GM19467 (cell line): ENCODE measurements around the gene PINLYP.
"Not testable (repeated sequence)": the region's sequence is repeated elsewhere in the genome, so short reads cannot be mapped to it uniquely, and the experiment has no call there.

Experiments
- ATAC-seq: cut with Tn5 transposase; IDR thresholded peaks from one replicate; pipeline ENCODE4 v1.9.1; 2021; ENCODE audit warnings: mild to moderate bottlenecking, moderate library complexity; ENCODE audit not compliant: unreplicated experiment

PINLYP gene

GRCh38 chr19:43575955-43576878 lies 616 bp downstream of the PINLYP start:
- ATAC-seq, result no peak

DNA sequence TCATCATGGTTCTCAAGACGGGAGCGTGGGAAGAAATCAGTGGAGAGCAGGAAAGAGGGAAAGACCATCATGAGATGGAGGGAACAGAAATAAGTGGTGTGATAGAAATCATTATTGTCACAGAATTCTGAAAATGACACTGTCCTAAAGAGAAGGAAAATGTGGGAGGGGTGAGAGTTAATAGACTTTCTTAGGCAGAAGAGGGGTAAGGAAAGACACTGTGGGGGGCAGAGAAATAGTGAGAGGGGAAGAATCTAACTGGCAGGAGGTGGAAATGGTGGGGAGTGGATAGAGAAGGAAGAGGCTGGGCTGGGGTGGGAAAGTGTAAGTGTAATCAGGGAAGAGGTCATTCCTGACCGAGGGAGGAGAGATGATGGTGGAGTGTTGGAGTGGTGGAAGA lies 3.2 kb downstream of the PINLYP start:
- no peak for ATAC-seq

GRCh38 chr19:43581467-43581866 lies 5.9 kb downstream of the PINLYP start:
- no peak for ATAC-seq

- no peak for ATAC-seq
These were observed 6.9 kb downstream of the PINLYP start for GRCh38 chr19:43582495-43582894.

DNA sequence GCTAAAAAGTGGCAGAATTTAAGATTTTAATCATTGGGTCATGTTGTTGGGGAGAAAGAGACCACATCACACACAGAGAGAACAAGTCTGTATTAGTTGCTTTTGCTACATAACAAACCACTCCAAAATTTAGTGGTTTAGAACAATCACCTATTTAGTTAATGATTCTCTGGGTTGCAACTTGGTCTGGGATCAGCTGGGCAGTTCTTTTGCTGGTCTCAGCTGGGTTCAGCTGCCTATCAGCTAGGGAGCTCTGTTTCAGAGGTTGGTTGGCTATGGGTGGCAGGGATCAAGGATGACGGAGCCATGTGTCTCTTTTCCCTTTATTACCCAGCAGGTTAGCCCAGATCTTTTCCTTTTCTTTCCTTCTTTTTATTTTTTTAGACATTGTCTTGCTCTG lies 8.9 kb downstream of the PINLYP start:
- ATAC-seq, result no peak

- ATAC-seq, result no peak
These were observed 10.7 kb downstream of the PINLYP start for GRCh38 chr19:43586346-43586745.

DNA sequence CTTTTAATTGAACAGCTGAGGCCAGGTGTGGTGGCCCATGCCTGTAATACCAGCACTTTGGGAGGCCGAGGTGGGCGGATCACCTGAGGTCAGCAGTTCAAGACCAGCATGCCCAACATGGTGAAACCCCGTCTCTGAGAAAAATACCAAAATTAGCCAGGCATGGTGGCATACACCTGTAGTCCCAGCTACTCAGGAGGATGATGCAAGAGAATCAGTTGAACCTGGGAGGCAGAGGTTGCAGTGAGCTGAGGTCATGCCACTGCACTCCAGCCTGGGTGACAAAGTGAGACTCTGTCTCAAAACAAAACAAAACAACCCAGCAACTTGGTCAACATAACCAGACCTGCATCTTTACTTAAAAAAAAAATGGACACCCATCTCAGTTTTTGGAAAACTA lies 11.4 kb downstream of the PINLYP start:
- not testable (repeated sequence) for ATAC-seq

GRCh38 chr19:43589277-43589676 lies 13.7 kb downstream of the PINLYP start:
- ATAC-seq, result no peak

DNA sequence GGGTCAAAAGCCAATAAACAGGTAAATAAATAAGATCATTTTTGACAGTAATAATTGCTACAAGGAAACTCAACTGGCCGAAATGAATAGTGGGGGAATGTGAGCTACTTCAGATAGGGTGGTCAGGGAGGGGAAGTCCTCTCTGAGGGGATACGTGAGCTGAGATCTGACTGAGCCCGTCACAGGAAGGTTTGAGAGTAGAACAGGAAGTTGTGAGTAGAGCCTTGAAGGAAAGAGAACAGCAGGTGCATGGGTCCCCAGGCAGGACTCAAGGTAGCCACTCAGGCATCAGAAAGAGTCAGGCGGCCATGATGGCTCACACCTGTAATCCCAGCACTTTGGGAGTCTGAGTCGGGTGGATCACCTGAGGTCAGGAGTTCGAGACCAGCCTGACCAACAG lies 14.1 kb downstream of the PINLYP start:
- no peak for ATAC-seq

DNA sequence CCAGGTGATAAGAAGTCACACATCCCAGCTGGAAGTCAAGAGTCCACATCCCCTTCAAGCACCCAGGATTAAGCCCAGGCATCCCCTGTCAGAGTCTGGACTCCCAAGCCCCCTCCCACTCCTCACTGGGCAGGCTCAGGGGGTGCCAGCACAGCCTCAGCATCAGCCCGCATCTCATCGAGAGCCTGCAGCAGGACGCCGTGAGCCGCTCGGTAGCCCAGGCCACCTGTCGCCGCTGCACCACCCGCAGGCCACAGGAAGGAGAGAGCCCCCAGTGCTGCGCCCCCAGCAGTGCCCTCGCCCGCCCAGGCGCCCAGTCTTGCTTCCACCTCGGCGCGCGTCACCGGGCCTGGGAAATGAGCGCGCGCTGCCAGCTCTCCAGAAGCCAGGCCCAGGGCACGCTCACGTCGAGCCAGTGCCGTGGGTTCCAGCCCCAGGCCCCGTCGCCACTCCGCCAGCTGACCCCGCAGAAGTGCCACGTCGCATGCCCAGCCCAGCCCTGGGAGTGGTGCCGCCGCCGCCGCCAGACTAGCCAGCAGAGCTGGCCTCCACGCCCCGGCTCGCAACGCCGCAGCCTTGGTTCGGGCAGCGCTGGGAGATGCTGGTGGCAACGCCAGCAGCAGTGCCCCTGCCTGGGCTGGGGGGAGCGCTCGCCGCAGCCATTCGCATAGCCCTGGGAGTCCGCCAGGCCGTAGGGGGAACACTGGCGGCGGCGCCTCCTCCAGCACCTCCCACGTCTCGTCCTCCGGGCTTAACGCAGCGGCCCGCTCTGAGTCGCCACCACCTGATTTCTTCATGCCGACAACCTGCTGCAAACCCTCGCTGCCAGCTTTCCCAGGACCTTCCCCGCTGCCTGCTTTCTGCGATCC lies 16.5 kb downstream of the PINLYP start:
- ATAC-seq, result no peak

- no peak for ATAC-seq
These were observed 17.3 kb downstream of the PINLYP start for GRCh38 chr19:43592800-43593350.

GRCh38 chr19:43594081-43594697 lies 18.6 kb downstream of the PINLYP start:
- no peak for ATAC-seq

DNA sequence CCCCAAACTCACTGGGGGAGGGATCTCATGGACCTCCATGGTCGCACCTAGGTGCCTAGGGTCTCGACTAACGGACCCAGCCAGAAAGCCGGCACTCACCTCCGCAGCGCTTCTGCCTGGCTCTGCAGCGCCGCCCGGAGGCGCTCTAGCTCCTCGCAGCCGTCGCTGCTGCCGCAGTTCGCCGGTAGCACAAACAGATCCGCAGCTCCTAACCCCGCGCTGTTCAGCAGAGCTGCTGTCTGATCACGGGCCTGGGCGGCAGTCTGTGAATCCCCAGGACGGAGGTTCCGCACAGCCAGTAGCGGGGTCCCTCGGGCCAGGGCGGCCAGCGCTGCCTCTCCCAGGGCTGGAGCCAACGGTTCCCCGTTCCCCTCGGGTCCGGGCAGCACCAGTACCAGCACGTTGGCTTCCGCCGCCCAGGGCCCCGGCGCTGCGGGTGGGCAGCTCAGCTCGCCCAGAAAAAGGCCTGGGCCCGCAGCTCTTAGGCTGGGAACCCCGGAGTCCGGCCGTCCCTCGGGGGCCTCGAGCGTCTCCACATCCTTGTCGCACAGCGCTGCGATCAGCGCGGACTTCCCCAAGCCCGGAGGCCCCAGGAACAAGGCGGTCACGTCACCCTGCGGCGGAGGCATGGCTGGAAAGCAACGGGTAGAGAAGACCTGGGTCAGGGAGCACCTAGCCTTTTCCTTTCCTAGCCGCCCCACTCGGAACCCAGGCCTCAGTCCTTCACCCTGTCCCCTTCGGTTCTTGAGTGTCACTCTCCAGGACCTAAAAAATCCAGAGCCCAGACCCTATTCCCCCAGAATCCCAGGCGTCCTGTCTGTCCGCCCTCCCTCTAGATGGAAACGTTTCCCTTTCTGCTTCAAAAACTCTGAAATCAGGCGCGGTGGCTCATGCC lies 19.4 kb downstream of the PINLYP start:
- ATAC-seq, result no peak

GRCh38 chr19:43595605-43595998 lies 20.0 kb downstream of the PINLYP start:
- ATAC-seq, result no peak

DNA sequence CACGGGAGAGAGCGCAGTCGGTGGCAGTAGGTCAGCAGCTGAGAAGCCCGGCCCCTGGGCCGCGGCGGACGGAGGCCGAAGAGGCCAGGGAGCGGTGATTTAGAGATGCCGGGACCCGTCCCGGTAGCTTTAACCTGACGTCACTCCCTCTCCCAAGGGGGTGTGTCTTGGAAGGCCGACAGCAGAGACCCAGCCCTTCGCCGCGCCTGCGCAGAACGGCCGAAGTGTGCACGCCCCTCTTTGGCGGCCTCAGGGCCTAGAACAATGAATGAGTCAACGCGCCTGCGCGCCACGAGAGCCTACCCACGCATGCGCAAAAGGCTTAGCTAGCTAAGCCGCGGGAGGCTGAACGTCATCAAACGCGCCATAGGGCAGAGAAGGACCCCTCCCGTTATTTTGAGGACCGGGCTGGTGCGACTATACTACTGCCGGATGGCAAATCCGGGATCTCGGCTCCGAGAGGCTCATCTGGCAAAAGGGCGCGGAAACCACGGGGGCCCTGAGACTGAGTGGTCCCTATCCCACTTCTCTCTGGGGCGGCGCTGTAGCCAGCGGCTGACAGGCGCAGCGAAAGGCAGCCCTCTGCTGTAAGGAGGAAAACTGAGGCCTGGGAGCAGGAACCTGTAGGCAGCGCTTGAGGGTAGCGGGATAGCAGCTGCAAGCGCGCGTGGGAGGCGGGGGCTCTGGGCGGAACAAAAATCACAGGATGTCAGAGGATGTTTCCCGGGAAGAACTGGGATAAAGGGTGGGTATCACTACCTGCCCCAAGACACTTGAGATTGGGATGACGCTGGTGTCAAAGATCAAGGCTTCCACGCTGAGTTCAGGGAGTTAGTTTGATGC lies 20.6 kb downstream of the PINLYP start, which contains the start of the genes IRGQ and ZNF576:
IRGQ (minus strand) TSS at position 136 of the 843 bp plus-strand sequence. CDS start 796 bp downstream, outside the sequence.
ZNF576 (plus strand) TSS at position 597 of the 843 bp plus-strand sequence. CDS start 514 bp downstream, outside the sequence.
- peak; percentile 79 for ATAC-seq

DNA sequence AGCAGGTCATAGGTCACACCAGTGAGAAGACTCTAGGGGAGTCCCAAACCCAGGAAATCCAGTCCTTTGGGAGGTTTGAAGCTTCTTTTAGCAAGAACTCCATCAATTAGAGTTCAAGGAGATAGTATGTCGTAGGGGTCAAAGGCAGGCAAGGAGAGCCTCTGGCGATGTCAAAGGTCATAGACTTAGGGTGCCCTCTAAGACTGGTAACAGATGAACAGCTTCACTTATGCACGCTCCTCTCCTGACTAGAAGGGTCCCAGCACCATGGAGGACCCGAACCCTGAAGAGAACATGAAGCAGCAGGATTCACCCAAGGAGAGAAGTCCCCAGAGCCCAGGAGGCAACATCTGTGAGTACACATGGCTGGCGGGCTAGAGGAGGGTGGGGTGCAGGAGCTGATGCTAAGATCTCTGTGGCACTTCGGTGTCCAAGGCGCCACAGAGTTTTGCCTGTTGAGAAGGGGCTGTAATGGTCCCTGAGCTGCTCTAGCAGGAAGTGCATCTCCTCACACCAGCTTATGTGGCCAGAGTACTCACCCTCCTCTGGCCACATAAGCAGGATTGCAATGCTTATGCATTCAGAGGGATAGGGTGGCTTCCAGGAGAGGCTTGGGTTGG lies 21.4 kb downstream of the PINLYP start:
- ATAC-seq, result no peak

DNA sequence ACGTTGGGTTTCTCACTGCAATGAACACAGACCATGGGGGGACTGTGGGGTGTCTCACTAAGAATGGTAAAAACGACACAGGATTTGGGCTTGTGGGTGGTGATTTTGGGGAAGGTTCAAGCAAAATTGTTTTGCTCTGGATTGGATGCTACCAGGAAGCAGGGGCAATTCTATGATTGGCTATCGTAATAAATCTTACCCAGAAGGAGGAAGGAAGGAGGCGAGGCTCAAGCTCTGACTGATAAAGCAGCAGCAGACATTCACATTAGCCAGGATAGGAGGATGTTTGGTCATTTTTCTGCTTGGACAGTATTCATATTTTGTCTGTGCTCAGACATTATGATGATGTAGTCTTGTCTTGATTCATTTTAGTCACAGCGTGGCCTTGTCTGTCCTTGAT lies 22.3 kb downstream of the PINLYP start:
- no peak for ATAC-seq

GRCh38 chr19:43598445-43599240 lies 23.0 kb downstream of the PINLYP start:
- no peak for ATAC-seq
